ENCODE data around the gene PRKAG2.

The PRKAG2 gene

DNA sequence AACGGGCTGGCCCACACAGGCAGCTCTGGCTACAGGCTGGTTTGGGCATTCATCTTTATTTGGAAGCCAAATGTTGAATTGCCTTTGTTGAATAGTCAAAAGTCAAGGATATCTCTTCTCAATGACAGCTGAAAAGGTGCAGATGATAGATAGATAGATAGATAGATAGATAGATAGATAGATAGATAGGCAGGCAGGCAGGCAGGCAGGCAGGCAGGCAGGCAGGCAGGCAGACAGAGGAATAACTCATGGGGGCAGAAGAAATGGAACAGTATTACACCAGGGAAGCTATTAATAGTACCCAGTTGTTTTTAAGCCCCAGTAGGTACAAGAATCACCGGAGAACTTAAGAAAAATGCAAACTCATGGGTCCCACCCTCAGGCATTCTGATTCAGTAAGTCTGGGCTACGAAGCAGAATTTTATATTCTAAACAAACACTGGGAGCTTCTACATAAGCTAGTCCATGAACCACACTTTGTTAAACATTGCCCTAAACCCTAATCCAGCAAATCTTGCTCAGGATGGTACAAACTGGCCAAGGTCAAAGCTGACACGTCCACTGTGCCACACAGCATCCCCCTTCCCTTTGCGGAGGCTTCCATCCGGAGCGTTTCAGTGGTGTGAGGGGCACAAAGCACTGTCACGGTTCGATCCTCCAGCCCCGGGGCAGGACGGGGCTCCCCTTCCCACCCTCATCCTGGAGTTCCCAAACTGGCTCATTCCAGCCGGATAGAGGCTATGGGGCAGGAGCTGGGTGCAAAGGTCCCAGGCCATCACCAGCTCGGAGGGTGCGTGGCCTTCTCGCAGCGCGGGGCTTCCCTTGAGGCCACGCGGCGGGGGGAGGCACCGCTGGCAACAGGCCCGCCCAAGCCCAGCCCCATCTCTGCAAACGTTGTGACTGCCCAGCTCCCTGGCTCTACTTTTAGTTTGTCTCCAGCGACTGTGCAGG is 6.7 kb downstream of the PRKAG2 start:
- TF ChIP-seq, protein P1, sequence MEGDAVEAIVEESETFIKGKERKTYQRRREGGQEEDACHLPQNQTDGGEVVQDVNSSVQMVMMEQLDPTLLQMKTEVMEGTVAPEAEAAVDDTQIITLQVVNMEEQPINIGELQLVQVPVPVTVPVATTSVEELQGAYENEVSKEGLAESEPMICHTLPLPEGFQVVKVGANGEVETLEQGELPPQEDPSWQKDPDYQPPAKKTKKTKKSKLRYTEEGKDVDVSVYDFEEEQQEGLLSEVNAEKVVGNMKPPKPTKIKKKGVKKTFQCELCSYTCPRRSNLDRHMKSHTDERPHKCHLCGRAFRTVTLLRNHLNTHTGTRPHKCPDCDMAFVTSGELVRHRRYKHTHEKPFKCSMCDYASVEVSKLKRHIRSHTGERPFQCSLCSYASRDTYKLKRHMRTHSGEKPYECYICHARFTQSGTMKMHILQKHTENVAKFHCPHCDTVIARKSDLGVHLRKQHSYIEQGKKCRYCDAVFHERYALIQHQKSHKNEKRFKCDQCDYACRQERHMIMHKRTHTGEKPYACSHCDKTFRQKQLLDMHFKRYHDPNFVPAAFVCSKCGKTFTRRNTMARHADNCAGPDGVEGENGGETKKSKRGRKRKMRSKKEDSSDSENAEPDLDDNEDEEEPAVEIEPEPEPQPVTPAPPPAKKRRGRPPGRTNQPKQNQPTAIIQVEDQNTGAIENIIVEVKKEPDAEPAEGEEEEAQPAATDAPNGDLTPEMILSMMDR (conservative IDR thresholded peaks at IDR 0.05) = no peak
- no peak overlapping the region for H3K27ac ChIP-seq

DNA sequence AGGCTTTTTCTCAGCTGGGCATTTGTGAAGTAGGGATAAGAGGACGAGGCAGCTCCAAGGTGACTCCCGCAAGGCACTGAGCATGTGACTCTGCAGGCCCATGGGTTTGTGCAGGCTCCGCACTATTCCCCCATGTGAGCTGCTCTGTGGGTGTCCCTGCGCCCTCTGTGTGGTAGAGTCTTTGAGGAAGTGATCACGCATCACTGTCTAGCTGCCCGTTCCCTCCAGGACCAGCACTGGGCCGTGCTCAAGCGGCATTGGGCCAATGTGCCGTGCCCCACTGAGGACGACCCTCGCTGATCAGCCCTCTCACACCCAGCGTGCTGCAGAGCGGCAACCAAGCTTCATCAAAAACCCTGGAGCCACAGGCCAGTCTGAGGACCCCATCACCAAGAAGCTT is 7.5 kb downstream of the PRKAG2 start:
- no peak overlapping the region for H3K27ac ChIP-seq
- TF ChIP-seq, protein P1 (conservative IDR thresholded peaks at IDR 0.05) = no peak

DNA sequence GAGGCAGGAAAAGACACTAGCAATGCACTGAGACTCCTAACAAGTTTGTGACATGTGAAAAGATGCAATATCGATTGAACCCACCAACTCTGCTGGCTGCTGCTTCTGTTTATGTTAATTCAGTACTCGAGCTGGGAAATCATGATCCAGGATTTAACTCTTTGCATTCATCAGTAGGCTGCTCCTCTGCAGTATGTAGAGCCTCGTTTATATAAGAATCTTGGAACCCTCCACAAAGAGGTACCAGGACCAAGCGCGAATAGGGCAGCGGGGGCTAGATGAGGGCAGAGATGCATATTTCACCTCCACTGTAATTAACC is 7.8 kb downstream of the PRKAG2 start:
- TF ChIP-seq, protein P1 (conservative IDR thresholded peaks at IDR 0.05) = no peak
- H3K27ac ChIP-seq = no peak overlapping the region

DNA sequence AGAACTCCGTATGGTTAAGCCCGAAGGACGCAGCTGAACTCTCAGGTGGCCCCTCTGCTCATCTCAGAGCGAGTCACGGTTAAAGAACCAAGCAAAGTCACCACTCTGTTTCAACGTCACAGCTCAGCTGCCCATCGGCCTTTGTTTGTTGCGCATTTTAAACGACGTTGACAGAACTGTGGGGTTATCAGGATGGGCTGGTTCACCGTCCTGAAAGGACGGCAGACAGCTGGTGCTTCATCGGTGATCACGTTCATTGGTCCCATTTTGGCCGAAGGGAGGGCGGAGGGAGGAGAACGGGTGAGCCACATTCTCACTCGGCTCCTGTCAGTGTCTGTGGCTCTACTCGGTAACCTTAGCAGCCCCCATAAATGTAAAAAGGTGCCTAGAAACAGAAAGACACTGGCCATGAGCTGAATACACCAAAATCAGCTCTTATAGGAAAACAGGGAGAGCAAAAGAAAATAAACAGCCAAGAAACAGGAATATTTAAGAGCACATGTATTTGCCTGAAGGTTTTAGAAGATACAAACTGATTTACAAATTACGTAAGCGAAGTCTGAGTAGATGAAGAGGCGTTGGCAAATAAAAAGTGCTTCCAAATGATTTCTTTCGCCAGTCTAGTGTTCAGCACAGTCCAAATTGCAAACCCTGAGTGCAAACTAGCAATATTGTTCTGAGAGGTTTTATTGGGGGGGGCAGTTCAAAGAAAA is 8.4 kb downstream of the PRKAG2 start:
- TF ChIP-seq, protein P1 (conservative IDR thresholded peaks at IDR 0.05) = no peak
- no peak overlapping the region for H3K27ac ChIP-seq

DNA sequence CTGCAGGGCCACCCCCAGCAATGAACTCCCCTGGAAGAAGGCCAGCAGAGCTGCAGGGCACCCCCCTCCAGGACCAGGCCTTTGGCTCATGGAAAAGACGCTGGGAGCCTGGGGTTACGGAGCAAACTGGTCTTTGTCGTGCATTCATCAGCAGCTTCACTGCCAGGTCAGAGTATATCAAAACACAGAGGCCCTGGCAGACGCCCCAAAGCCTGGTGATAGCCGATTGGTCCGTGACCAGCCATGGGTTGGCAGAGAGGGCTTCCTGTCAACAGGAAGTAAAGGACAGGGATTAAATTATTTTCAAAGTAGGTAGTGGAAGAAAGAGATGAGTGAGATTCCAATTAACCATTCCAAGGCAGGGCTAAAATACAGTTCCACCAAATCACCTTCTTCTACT is 9.0 kb downstream of the PRKAG2 start:
- TF ChIP-seq, protein P1 (conservative IDR thresholded peaks at IDR 0.05) = no peak
- no peak overlapping the region for H3K27ac ChIP-seq

DNA sequence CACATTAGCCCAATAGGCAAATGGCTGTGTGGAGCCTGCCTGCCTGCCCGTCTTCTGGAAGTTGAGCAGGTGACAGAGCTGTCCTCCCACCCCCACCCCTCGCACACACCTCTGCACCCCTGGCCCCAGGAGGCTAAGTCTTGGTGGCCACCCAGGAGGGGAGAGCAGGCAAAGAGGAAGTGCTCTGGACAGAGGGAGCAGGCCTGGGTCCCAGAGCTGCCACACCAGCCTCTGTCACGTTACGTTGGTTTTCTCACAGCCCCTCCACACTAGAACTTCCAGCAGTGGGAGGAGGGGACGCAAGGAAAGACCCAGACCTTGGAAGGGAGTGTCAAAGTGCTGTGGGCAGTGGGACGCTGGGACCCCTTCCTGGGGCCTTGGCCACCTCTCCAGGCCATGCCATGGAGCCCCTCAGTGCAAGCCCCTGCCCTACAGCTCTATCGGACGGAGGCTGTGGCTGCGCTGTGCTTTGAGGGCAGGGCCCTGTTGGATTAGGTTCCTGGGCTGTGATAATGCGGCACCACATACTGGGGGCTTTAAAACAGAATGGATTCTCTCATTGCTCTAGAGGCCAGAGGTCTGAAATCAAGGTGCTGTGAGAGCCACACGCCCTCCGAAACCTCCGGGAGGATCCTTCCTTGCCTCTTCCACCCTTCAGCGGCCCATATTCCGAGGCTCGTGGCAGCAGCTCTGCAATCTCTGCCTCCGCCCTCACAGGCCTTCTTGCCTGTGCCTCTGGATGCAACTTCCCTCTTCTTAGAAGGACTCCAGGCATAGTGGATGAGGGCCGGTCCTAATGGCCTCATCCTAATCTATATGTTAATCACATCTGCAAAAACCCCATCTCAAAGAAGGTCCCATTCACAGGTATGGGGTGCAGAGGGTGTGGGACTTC is 9.9 kb downstream of the PRKAG2 start:
- TF ChIP-seq, protein P1 (conservative IDR thresholded peaks at IDR 0.05) = no peak
- no peak overlapping the region for H3K27ac ChIP-seq

DNA sequence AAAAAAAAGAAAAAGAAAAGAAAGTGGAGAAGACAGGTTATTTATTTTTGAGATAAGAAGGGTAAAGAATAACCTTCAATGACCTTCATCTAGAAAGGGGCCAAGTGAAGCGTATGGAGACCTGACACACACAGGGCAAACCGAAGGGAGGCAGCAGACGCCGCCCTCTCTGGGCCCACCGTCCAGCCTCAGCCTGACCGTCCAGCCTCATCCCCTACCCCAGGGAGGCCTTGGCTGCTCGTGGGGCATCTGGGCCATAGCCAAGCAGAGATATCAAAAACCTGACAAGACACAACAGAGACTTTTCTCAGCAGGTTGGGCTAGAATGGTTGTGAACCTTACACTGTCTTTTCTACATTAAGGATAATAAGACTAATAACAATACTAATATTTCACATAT is 10.9 kb downstream of the PRKAG2 start:
- TF ChIP-seq, protein P1 (conservative IDR thresholded peaks at IDR 0.05) = no peak
- H3K27ac ChIP-seq = no peak overlapping the region

All from VCaP (cell line).